ENCODE data around the gene RBM28.

DNA sequence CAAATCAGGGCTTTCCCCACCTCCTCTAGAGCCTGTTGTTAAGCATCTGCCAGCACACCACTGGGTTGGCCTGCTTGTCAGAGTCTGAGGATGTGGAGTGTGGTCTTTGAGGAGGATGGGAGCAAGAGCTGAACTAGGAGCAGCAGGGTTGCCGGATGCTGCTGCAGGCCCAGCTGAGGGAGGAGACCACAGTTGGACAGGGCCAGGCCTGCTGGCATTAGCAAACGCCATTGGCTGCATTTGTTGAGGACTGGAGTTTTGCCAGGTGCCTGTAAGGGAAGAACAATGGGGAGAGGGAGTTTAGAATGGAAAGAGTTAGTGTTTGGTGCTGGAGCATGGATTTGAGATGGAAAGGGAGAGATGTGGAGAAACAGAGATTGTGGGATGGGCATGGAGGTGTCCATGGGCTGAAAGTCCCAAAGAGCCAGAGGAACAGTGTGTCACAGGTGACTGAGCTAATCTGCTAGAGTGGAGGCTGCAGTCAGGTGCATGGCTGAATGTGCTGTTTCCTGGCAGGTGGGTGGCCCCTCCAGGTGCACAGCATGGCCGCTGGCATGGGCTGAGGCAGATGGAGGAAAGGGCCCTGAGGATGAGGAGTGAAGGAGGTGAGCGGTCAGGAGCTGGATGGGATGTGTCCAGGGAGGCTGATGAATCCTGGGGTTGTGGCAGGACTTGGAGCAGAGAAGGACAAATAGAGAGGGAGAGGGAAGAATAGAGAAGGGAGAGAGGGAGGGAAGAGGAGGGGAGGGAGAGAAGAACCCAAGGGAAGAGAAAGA, 61.9 kb downstream of the RBM28 start:
- TF ChIP-seq, protein P1, sequence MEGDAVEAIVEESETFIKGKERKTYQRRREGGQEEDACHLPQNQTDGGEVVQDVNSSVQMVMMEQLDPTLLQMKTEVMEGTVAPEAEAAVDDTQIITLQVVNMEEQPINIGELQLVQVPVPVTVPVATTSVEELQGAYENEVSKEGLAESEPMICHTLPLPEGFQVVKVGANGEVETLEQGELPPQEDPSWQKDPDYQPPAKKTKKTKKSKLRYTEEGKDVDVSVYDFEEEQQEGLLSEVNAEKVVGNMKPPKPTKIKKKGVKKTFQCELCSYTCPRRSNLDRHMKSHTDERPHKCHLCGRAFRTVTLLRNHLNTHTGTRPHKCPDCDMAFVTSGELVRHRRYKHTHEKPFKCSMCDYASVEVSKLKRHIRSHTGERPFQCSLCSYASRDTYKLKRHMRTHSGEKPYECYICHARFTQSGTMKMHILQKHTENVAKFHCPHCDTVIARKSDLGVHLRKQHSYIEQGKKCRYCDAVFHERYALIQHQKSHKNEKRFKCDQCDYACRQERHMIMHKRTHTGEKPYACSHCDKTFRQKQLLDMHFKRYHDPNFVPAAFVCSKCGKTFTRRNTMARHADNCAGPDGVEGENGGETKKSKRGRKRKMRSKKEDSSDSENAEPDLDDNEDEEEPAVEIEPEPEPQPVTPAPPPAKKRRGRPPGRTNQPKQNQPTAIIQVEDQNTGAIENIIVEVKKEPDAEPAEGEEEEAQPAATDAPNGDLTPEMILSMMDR (IDR thresholded peaks at IDR 0.05) = no peak
- TF ChIP-seq POLR2A (IDR thresholded peaks at IDR 0.05) (no peak), POLR2AphosphoS5 (IDR thresholded peaks at IDR 0.05) (no peak)

Measured in transverse colon (tissue), 4 donors.